ENCODE results near the gene SPDYE1. TPM values are rescaled to one million over a fixed set of nuclear protein-coding genes. Genes with fewer than 3 reads are reported as not detected.
A peak's percentile ranks its signal among the peaks of the same experiment; 100 is the strongest.
"Not testable (repeated sequence)": the region's sequence is repeated elsewhere in the genome, so short reads cannot be mapped to it uniquely, and the experiment has no call there.

Gene SPDYE1
- total RNA-seq, 2 experiments from 2014 or later = not detected

- CTCF ChIA-PET; H3K9me3 Mint-ChIP-seq; POLR2A ChIA-PET; intact Hi-C loops (cut with micrococcal nuclease); H3K27me3 Mint-ChIP-seq; H3K36me3 Mint-ChIP-seq: not testable (repeated sequence)
- DNase-seq = peak; percentile 92
- H3K4me1 Mint-ChIP-seq (ENCODE audit: low read depth) = peaks cover 15% of the 10 kb centered on the region
- peak overlapping the region; percentile 65 for H3K27ac Mint-ChIP-seq
- peak overlapping the region; percentile 60 for H3K4me3 Mint-ChIP-seq
Measured at GRCh38 chr7:44038961-44039558, 41.4 kb downstream of the SPDYE1 start.

- DNase-seq, H3K27me3 Mint-ChIP-seq, H3K9me3 Mint-ChIP-seq, H3K36me3 Mint-ChIP-seq, POLR2A ChIA-PET: not testable (repeated sequence)
- H3K4me3 Mint-ChIP-seq = peak overlapping the region; percentile 69
- intact Hi-C loops (cut with micrococcal nuclease) = loop anchor here (10.0 kb wide), 2 partner anchors 115 to 385 kb away; partner anchors contain the start of gene UBE2D4
- H3K4me1 Mint-ChIP-seq (ENCODE audit: low read depth) = peaks cover 16% of the 10 kb centered on the region
- CTCF ChIA-PET = interaction anchor here (0.6 kb wide), 1 partner anchor 20 kb away, joined by 3 read pairs; no protein-coding TSS in a partner anchor
- peak overlapping the region; percentile 72 for H3K27ac Mint-ChIP-seq
Measured at GRCh38 chr7:44039800-44040492, 42.2 kb downstream of the SPDYE1 start.

- intact Hi-C loops (cut with micrococcal nuclease) = loop anchor here (10.0 kb wide), 2 partner anchors 116 to 386 kb away; partner anchors contain the start of gene UBE2D4
- H3K27ac Mint-ChIP-seq = peak overlapping the region; percentile 88
- H3K4me1 Mint-ChIP-seq (ENCODE audit: low read depth) = peaks cover 20% of the 10 kb centered on the region
- POLR2A ChIA-PET, H3K36me3 Mint-ChIP-seq, H3K27me3 Mint-ChIP-seq, H3K9me3 Mint-ChIP-seq: not testable (repeated sequence)
- CTCF ChIA-PET = interaction anchor here (0.6 to 1.0 kb wide), 2 partner anchors 13 to 20 kb away, joined by 3 read pairs; no protein-coding TSS in a partner anchor
- H3K4me3 Mint-ChIP-seq = peak overlapping the region; percentile 81
- peak; percentile 77 for DNase-seq
Measured at GRCh38 chr7:44040493-44040891, 42.8 kb downstream of the SPDYE1 start.

- Mint-ChIP-seq H3K27ac (peak overlapping the region; percentile 46), H3K36me3 (peaks cover 21% of the 10 kb centered on the region), H3K4me1 (ENCODE audit: low read depth) (peaks cover 37% of the 10 kb centered on the region), H3K9me3 (no peaks in the 10 kb centered on the region), H3K27me3 (no peaks in the 10 kb centered on the region), H3K4me3 (peak overlapping the region; percentile 31)
- CTCF ChIA-PET = no interaction called here
- POLR2A ChIA-PET = no interaction called here
- intact Hi-C loops (cut with micrococcal nuclease) = loop anchor here (10.0 kb wide), 2 partner anchors 117 to 387 kb away; partner anchors contain the start of gene UBE2D4
- no peak for DNase-seq
Measured at GRCh38 chr7:44042221-44042620, 44.5 kb downstream of the SPDYE1 start.

- Mint-ChIP-seq H3K9me3 (no peaks in the 10 kb centered on the region), H3K4me1 (ENCODE audit: low read depth) (peaks cover 46% of the 10 kb centered on the region), H3K4me3 (peak overlapping the region; percentile 90), H3K27ac (peak overlapping the region; percentile 88), H3K27me3 (no peaks in the 10 kb centered on the region), H3K36me3 (peaks cover 30% of the 10 kb centered on the region)
- ChIA-PET POLR2A (interaction anchor here (0.6 to 3.3 kb wide), 6 partner anchors 9 to 756 kb away, joined by 3 to 16 read pairs (median 4); no protein-coding TSS in a partner anchor), CTCF (interaction anchor here (1.0 to 2.1 kb wide), 2 partner anchors 9 to 24 kb away, joined by 4 to 15 read pairs; no protein-coding TSS in a partner anchor)
- peak; percentile 17 for DNase-seq
- intact Hi-C loops (cut with micrococcal nuclease) = loop anchor here (1.0 to 10.0 kb wide), 3 partner anchors 38 to 389 kb away; partner anchors contain the start of genes POLM and UBE2D4
Measured at GRCh38 chr7:44043902-44044301, 46.2 kb downstream of the SPDYE1 start.

- Mint-ChIP-seq H3K4me1 (ENCODE audit: low read depth) (peaks cover 45% of the 10 kb centered on the region), H3K27ac (peak within 1 kb of the TSS; percentile 88), H3K27me3 (no peaks in the 10 kb centered on the region), H3K9me3 (no peaks in the 10 kb centered on the region), H3K4me3 (peak within 1 kb of the TSS; percentile 90), H3K36me3 (peaks cover 30% of the 10 kb centered on the region)
- intact Hi-C loops (cut with micrococcal nuclease) = loop anchor here (1.0 to 10.0 kb wide), 3 partner anchors 38 to 390 kb away; partner anchors contain the start of genes POLM and UBE2D4
- DNase-seq = peak; percentile 95
- POLR2A ChIA-PET = interaction anchor here (0.6 to 3.3 kb wide), 9 partner anchors 9 to 755 kb away, joined by 3 to 16 read pairs (median 4); no protein-coding TSS in a partner anchor
- CTCF ChIA-PET = interaction anchor here (0.6 to 2.1 kb wide), 5 partner anchors 8 to 40 kb away, joined by 3 to 15 read pairs (median 4); no protein-coding TSS in a partner anchor
Measured at GRCh38 chr7:44044315-44045225, 46.9 kb downstream of the SPDYE1 start, which contains the start of gene DBNL. Gene DBNL (plus strand): TSS chr7:44044702. CDS start chr7:44044738, 36 bp downstream.

- POLR2A ChIA-PET = interaction anchor here (0.8 to 3.3 kb wide), 4 partner anchors 22 to 66 kb away, joined by 4 to 16 read pairs (median 6); no protein-coding TSS in a partner anchor
- intact Hi-C loops (cut with micrococcal nuclease) = loop anchor here (1.0 to 10.0 kb wide), 4 partner anchors 23 to 391 kb away; partner anchors contain the start of gene UBE2D4
- no peak for DNase-seq
- Mint-ChIP-seq H3K27ac (peak overlapping the region; percentile 86), H3K4me3 (peak overlapping the region; percentile 90), H3K4me1 (ENCODE audit: low read depth) (peaks cover 54% of the 10 kb centered on the region), H3K27me3 (no peaks in the 10 kb centered on the region), H3K36me3 (peaks cover 32% of the 10 kb centered on the region), H3K9me3 (no peaks in the 10 kb centered on the region)
- CTCF ChIA-PET = interaction anchor here (0.6 to 2.1 kb wide), 4 partner anchors 17 to 39 kb away, joined by 3 to 15 read pairs (median 4); no protein-coding TSS in a partner anchor
Measured at GRCh38 chr7:44045226-44046014, 47.7 kb downstream of the SPDYE1 start.

- H3K27me3 Mint-ChIP-seq = no peaks in the 10 kb centered on the region
- H3K36me3 Mint-ChIP-seq = peaks cover 39% of the 10 kb centered on the region
- ChIA-PET CTCF (no interaction called here), POLR2A (interaction anchor here (3.3 kb wide), 1 partner anchor 34 kb away, joined by 16 read pairs; no protein-coding TSS in a partner anchor)
- H3K4me3 Mint-ChIP-seq = peak overlapping the region; percentile 90
- H3K27ac Mint-ChIP-seq = peak overlapping the region; percentile 86
- DNase-seq = peak; percentile 73
- H3K9me3 Mint-ChIP-seq = no peaks in the 10 kb centered on the region
- H3K4me1 Mint-ChIP-seq (ENCODE audit: low read depth) = peaks cover 60% of the 10 kb centered on the region
- intact Hi-C loops (cut with micrococcal nuclease) = loop anchor here (1.0 to 10.0 kb wide), 4 partner anchors 22 to 392 kb away; partner anchors contain the start of gene UBE2D4
Measured at GRCh38 chr7:44046321-44047061, 48.8 kb downstream of the SPDYE1 start.

GRCh38 chr7:44048031-44048795, 50.5 kb downstream of the SPDYE1 start:
- intact Hi-C loops (cut with micrococcal nuclease) = loop anchor here (10.0 kb wide), 2 partner anchors 123 to 393 kb away; partner anchors contain the start of gene UBE2D4
- Mint-ChIP-seq H3K4me1 (ENCODE audit: low read depth) (peaks cover 70% of the 10 kb centered on the region), H3K4me3 (no peak overlapping the region), H3K36me3 (peaks cover 52% of the 10 kb centered on the region), H3K27ac (peak overlapping the region; percentile 31), H3K27me3 (no peaks in the 10 kb centered on the region), H3K9me3 (no peaks in the 10 kb centered on the region)
- POLR2A ChIA-PET = no interaction called here
- no peak for DNase-seq
- CTCF ChIA-PET = no interaction called here
